WTC11 (cell line): ENCODE measurements around the gene ADAM30. TPM values are rescaled to one million over a fixed set of nuclear protein-coding genes. Genes with fewer than 3 reads are reported as not detected.

Experiments
- ATAC-seq: fragments of 200-7000 bp; cut with Tn5 transposase; 2 replicates; pipeline ENCODE4 v1.10.0; 2021; ENCODE audit warnings: mild to moderate bottlenecking, moderate library complexity
- CTCF ChIA-PET: fragments of 300-600 bp; sonication (Branson Sonifier 250); formaldehyde crosslinking; loops from one replicate; lab custom pipeline; 2021; ENCODE audit warnings: antibody characterized with exemption; lab: Charles Lee
- POLR2A ChIA-PET: fragments of 350-600 bp; sonication (Branson Sonifier 250); formaldehyde crosslinking; loops from one replicate; lab custom pipeline; 2021; ENCODE audit warnings: antibody characterized with exemption; lab: Charles Lee
- DNase-seq: peaks from one replicate; pipeline ENCODE4 v3.0.0; 2021; ENCODE audit warnings: low spot score
- H3K27ac Mint-ChIP-seq: 2 replicates; pipeline ENCODE4 v1.8.0; 2021; ENCODE audit warnings: mixed read lengths
- H3K27me3 Mint-ChIP-seq: 2 replicates; pipeline ENCODE4 v1.8.0; 2021; ENCODE audit warnings: low read depth, mild to moderate bottlenecking, moderate library complexity, mixed read lengths
- H3K36me3 Mint-ChIP-seq: 2 replicates; pipeline ENCODE4 v1.8.0; 2021; ENCODE audit warnings: mixed read lengths
- H3K4me1 Mint-ChIP-seq: 2 replicates; pipeline ENCODE4 v1.8.0; 2022; ENCODE audit warnings: mixed read lengths
- H3K4me3 Mint-ChIP-seq: 2 replicates; pipeline ENCODE4 v1.8.0; 2021; ENCODE audit warnings: mild to moderate bottlenecking, moderate library complexity, mixed read lengths
- H3K9me3 Mint-ChIP-seq: 2 replicates; pipeline ENCODE4 v1.8.0; 2021; ENCODE audit warnings: mixed read lengths
- CREB1 ChIP-seq: sonication (generic); formaldehyde crosslinking; IDR thresholded peaks from 2 replicates; pipeline ENCODE4 v1.8.0; 2023; ENCODE audit warnings: mild to moderate bottlenecking, missing genetic modification reagents
- CREM ChIP-seq: sonication (generic); formaldehyde crosslinking; IDR thresholded peaks from 2 replicates; pipeline ENCODE4 v1.8.1; 2022; ENCODE audit warnings: mild to moderate bottlenecking, missing genetic modification reagents, moderate library complexity
- GTF2I ChIP-seq: fragments of 250-450 bp; sonication (Bioruptor Pico); conservative IDR thresholded peaks from 2 replicates; pipeline ENCODE4 v1.4.0; 2021; ENCODE audit warnings: mild to moderate bottlenecking
- IRF2 ChIP-seq: sonication (generic); formaldehyde crosslinking; IDR thresholded peaks from 2 replicates; pipeline ENCODE4 v1.8.0; 2022; ENCODE audit warnings: low read depth, missing genetic modification reagents, borderline replicate concordance
- JUN ChIP-seq: sonication (generic); formaldehyde crosslinking; IDR thresholded peaks from 2 replicates; pipeline ENCODE4 v1.8.0; 2023; ENCODE audit warnings: mild to moderate bottlenecking, missing genetic modification reagents
- NFATC4 ChIP-seq: fragments of 250-450 bp; sonication (Bioruptor Pico); IDR thresholded peaks from 2 replicates; pipeline ENCODE4 v1.9.0; 2021; ENCODE audit warnings: mild to moderate bottlenecking
- NFYB ChIP-seq: sonication (generic); formaldehyde crosslinking; conservative IDR thresholded peaks from 2 replicates; pipeline ENCODE4 v1.8.0; 2022; ENCODE audit warnings: low read depth, missing genetic modification reagents
- NR3C1 ChIP-seq: sonication (generic); formaldehyde crosslinking; conservative IDR thresholded peaks from 2 replicates; pipeline ENCODE4 v1.8.1; 2023; ENCODE audit warnings: low read depth, mild to moderate bottlenecking, missing genetic modification reagents
- RELA ChIP-seq: sonication (generic); formaldehyde crosslinking; IDR thresholded peaks from 2 replicates; pipeline ENCODE4 v1.8.1; 2022; ENCODE audit warnings: missing genetic modification reagents, mild to moderate bottlenecking, borderline replicate concordance
- RORB ChIP-seq: fragments of 250-450 bp; sonication (Bioruptor Pico); IDR thresholded peaks from 2 replicates; pipeline ENCODE4 v1.9.0; 2021; ENCODE audit warnings: mild to moderate bottlenecking
- TCF7 ChIP-seq: sonication (generic); formaldehyde crosslinking; IDR thresholded peaks from 2 replicates; pipeline ENCODE4 v1.8.0; 2022; ENCODE audit warnings: mild to moderate bottlenecking, low read depth, missing genetic modification reagents, moderate library complexity
- TEAD1 ChIP-seq: sonication (generic); formaldehyde crosslinking; IDR thresholded peaks from 2 replicates; pipeline ENCODE4 v1.8.0; 2022; ENCODE audit warnings: mild to moderate bottlenecking, missing genetic modification reagents
- TEAD4 ChIP-seq: sonication (generic); formaldehyde crosslinking; IDR thresholded peaks from 2 replicates; pipeline ENCODE4 v1.8.0; 2022; ENCODE audit warnings: mild to moderate bottlenecking, missing genetic modification reagents
- ZNF138 ChIP-seq: sonication (generic); formaldehyde crosslinking; conservative IDR thresholded peaks from 2 replicates; pipeline ENCODE4 v1.8.1; 2022; ENCODE audit warnings: mild to moderate bottlenecking, moderate library complexity, missing genetic modification reagents
- ZNF263 ChIP-seq: sonication (generic); formaldehyde crosslinking; IDR thresholded peaks from 2 replicates; pipeline ENCODE4 v1.8.1; 2022; ENCODE audit warnings: low read depth, mild to moderate bottlenecking, moderate library complexity, missing genetic modification reagents
- ZNF317 ChIP-seq: sonication (generic); formaldehyde crosslinking; IDR thresholded peaks from 2 replicates; pipeline ENCODE4 v1.8.1; 2023; ENCODE audit warnings: low read depth, mild to moderate bottlenecking, moderate library complexity, missing genetic modification reagents, borderline replicate concordance
- ZNF416 ChIP-seq: fragments of 250-450 bp; sonication (Bioruptor Pico); IDR thresholded peaks from 2 replicates; pipeline ENCODE4 v1.9.0; 2021; ENCODE audit warnings: mild to moderate bottlenecking, inconsistent platforms
- ZNF671 ChIP-seq: fragments of 250-450 bp; sonication (Bioruptor Pico); IDR thresholded peaks from 2 replicates; pipeline ENCODE4 v1.8.0; 2021; ENCODE audit warnings: mild to moderate bottlenecking
- total RNA-seq: library from RNA; stranded (reverse); gene quantifications from 3 replicates; pipeline ENCODE4 v1.2.3, GENCODE V29; 2021
- TF ChIP-seq, protein P1 (sequence below): sonication (generic); formaldehyde crosslinking; IDR thresholded peaks from 2 replicates; pipeline ENCODE4 v1.8.1; 2023; ENCODE audit warnings: mild to moderate bottlenecking, missing genetic modification reagents
- TF ChIP-seq, protein P2 (sequence below): fragments of 250-450 bp; sonication (Bioruptor Pico); IDR thresholded peaks from 2 replicates; pipeline ENCODE4 v1.8.0; 2021; ENCODE audit warnings: mild to moderate bottlenecking
- TF ChIP-seq, protein P3 (sequence below): sonication (generic); formaldehyde crosslinking; IDR thresholded peaks from 2 replicates; pipeline ENCODE4 v1.8.1; 2022; ENCODE audit warnings: missing genetic modification reagents, borderline replicate concordance
- TF ChIP-seq, protein P4 (sequence below): sonication (generic); formaldehyde crosslinking; IDR thresholded peaks from 2 replicates; pipeline ENCODE4 v1.8.1; 2023; ENCODE audit warnings: mild to moderate bottlenecking, missing genetic modification reagents, moderate library complexity
- TF ChIP-seq, protein P5 (sequence below): sonication (generic); formaldehyde crosslinking; IDR thresholded peaks from 2 replicates; pipeline ENCODE4 v1.8.1; 2023; ENCODE audit warnings: mild to moderate bottlenecking, moderate library complexity, missing genetic modification reagents
- TF ChIP-seq, protein P6 (sequence below): fragments of 250-450 bp; sonication (Bioruptor Pico); conservative IDR thresholded peaks from 2 replicates; pipeline ENCODE4 v1.9.0; 2021; ENCODE audit warnings: mild to moderate bottlenecking
- TF ChIP-seq, protein P7 (sequence below): sonication (generic); formaldehyde crosslinking; IDR thresholded peaks from 2 replicates; pipeline ENCODE4 v1.8.1; 2023; ENCODE audit warnings: mild to moderate bottlenecking, missing genetic modification reagents, borderline replicate concordance

ADAM30 gene
- total RNA-seq, 1 experiment from 2014 or later: not detected

DNA sequence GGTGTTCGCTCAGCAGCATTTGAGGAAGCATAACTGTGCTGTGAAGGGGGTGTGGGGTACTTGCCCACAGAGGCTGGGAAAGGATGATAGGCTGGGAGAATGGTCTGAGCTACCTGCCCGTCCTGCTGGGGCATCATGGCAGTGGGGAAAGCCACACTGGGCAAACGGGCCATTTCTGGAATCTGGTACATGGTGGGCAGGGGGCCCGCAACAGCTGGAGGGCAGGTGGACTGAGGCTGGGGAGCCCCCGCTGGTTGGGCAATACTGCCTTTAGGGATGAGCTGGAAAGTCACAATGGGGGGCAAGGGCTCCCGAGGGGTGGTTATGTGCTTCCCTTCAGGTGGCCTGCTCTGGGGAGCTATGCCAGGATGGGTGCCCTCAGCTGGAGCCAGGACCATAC, 19.2 kb upstream of the ADAM30 start:
- no peak for ATAC-seq
- ChIA-PET CTCF (interaction anchor here (1.1 kb wide), 1 partner anchor 19 kb away, joined by 4 read pairs; the partner anchor contains the start of gene ADAM30), POLR2A (no interaction called here)
- TF ChIP-seq ZNF138 (no peak), RELA (CRISPR knock-in tag) (no peak), CREB1 (CRISPR knock-in tag) (no peak), ZNF416 (CRISPR knock-in tag) (no peak), JUN (CRISPR knock-in tag) (no peak), CREM (no peak), NFATC4 (CRISPR knock-in tag) (no peak), RORB (CRISPR knock-in tag) (no peak), TEAD4 (no peak), ZNF317 (CRISPR knock-in tag) (no peak), ZNF263 (CRISPR knock-in tag) (no peak), NR3C1 (no peak), IRF2 (CRISPR knock-in tag) (no peak), NFYB (CRISPR knock-in tag) (no peak)
- TF ChIP-seq, protein P1, sequence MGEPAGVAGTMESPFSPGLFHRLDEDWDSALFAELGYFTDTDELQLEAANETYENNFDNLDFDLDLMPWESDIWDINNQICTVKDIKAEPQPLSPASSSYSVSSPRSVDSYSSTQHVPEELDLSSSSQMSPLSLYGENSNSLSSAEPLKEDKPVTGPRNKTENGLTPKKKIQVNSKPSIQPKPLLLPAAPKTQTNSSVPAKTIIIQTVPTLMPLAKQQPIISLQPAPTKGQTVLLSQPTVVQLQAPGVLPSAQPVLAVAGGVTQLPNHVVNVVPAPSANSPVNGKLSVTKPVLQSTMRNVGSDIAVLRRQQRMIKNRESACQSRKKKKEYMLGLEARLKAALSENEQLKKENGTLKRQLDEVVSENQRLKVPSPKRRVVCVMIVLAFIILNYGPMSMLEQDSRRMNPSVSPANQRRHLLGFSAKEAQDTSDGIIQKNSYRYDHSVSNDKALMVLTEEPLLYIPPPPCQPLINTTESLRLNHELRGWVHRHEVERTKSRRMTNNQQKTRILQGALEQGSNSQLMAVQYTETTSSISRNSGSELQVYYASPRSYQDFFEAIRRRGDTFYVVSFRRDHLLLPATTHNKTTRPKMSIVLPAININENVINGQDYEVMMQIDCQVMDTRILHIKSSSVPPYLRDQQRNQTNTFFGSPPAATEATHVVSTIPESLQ: no peak
- TF ChIP-seq, protein P2, sequence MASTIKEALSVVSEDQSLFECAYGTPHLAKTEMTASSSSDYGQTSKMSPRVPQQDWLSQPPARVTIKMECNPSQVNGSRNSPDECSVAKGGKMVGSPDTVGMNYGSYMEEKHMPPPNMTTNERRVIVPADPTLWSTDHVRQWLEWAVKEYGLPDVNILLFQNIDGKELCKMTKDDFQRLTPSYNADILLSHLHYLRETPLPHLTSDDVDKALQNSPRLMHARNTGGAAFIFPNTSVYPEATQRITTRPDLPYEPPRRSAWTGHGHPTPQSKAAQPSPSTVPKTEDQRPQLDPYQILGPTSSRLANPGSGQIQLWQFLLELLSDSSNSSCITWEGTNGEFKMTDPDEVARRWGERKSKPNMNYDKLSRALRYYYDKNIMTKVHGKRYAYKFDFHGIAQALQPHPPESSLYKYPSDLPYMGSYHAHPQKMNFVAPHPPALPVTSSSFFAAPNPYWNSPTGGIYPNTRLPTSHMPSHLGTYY (CRISPR knock-in tag): no peak
- TF ChIP-seq, protein P3, sequence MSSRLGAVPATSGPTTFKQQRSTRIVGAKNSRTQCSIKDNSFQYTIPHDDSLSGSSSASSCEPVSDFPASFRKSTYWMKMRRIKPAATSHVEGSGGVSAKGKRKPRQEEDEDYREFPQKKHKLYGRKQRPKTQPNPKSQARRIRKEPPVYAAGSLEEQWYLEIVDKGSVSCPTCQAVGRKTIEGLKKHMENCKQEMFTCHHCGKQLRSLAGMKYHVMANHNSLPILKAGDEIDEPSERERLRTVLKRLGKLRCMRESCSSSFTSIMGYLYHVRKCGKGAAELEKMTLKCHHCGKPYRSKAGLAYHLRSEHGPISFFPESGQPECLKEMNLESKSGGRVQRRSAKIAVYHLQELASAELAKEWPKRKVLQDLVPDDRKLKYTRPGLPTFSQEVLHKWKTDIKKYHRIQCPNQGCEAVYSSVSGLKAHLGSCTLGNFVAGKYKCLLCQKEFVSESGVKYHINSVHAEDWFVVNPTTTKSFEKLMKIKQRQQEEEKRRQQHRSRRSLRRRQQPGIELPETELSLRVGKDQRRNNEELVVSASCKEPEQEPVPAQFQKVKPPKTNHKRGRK (CRISPR knock-in tag): no peak
- TF ChIP-seq, protein P4, sequence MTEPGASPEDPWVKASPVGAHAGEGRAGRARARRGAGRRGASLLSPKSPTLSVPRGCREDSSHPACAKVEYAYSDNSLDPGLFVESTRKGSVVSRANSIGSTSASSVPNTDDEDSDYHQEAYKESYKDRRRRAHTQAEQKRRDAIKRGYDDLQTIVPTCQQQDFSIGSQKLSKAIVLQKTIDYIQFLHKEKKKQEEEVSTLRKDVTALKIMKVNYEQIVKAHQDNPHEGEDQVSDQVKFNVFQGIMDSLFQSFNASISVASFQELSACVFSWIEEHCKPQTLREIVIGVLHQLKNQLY: no peak
- TF ChIP-seq, protein P5, sequence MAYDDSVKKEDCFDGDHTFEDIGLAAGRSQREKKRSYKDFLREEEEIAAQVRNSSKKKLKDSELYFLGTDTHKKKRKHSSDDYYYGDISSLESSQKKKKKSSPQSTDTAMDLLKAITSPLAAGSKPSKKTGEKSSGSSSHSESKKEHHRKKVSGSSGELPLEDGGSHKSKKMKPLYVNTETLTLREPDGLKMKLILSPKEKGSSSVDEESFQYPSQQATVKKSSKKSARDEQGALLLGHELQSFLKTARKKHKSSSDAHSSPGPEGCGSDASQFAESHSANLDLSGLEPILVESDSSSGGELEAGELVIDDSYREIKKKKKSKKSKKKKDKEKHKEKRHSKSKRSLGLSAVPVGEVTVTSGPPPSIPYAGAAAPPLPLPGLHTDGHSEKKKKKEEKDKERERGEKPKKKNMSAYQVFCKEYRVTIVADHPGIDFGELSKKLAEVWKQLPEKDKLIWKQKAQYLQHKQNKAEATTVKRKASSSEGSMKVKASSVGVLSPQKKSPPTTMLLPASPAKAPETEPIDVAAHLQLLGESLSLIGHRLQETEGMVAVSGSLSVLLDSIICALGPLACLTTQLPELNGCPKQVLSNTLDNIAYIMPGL (CRISPR knock-in tag): no peak
- H3K9me3 Mint-ChIP-seq: no peaks in the 10 kb centered on the region
- no peak overlapping the region for H3K27ac Mint-ChIP-seq
- H3K36me3 Mint-ChIP-seq: peaks cover 51% of the 10 kb centered on the region
- no peak overlapping the region for H3K4me3 Mint-ChIP-seq
- H3K27me3 Mint-ChIP-seq: no peaks in the 10 kb centered on the region
- H3K4me1 Mint-ChIP-seq: peaks cover 5% of the 10 kb centered on the region
- no peak for DNase-seq

DNA sequence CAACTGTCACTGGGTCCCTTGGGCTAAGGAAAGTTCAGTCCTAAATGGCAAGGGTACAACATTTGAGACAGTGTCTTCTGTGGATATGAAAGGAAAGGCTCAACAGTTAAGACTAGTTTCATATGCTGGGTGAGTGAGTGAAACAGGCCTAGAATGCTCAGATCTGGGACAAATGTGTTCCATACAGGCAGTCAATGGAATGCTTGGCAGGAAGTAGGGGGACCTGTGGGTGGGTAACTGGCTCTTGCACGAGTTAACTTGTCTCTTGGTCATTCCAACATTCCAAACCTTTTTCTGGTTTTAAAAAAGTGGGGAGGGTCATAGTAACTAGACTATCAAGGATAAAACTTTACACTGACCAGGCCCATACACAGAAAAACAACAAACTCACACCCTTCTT, 17.8 kb upstream of the ADAM30 start:
- ATAC-seq (no peak), DNase-seq (no peak)
- H3K9me3 Mint-ChIP-seq: no peaks in the 10 kb centered on the region
- no peaks in the 10 kb centered on the region for H3K27me3 Mint-ChIP-seq
- peaks cover 11% of the 10 kb centered on the region for H3K4me1 Mint-ChIP-seq
- ChIA-PET CTCF (no interaction called here), POLR2A (no interaction called here)
- no peak overlapping the region for H3K27ac Mint-ChIP-seq
- peaks cover 45% of the 10 kb centered on the region for H3K36me3 Mint-ChIP-seq
- no peak overlapping the region for H3K4me3 Mint-ChIP-seq
- TF ChIP-seq TEAD1 (CRISPR knock-in tag) (no peak), ZNF317 (CRISPR knock-in tag) (no peak), TCF7 (CRISPR knock-in tag) (no peak), ZNF671 (CRISPR knock-in tag) (no peak), GTF2I (no peak)
- TF ChIP-seq, protein P6, sequence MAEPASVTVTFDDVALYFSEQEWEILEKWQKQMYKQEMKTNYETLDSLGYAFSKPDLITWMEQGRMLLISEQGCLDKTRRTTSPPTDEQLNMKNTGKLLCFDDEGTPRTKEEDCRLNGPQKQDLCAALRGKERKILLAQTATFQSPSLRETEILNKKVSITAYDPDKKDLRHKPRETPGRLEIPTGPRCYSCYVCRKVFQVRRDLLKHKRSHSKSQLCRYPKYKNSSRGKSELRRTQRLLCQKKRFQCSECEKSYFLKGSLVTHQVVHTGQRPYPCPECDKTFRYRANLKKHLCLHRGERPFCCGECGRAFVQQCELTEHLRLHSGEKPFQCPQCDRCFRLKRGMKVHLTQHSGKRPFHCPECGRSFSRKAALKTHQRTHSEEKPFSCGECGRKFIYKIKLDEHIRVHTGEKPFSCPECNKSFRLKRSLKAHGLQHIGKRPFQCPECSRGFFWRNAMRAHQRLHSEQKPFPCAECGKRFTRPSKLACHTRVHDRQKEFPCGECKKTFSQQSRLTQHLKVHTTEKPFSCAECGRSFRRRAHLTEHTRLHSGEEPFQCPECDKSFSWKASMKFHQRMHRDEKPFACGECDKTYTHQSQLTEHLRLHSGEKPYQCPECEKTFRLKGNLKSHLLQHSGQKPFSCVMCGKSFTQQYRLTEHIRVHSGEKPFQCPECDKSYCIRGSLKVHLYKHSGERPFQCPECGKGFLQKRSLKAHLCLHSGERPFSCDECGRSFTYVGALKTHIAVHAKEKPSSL: no peak
- TF ChIP-seq, protein P7, sequence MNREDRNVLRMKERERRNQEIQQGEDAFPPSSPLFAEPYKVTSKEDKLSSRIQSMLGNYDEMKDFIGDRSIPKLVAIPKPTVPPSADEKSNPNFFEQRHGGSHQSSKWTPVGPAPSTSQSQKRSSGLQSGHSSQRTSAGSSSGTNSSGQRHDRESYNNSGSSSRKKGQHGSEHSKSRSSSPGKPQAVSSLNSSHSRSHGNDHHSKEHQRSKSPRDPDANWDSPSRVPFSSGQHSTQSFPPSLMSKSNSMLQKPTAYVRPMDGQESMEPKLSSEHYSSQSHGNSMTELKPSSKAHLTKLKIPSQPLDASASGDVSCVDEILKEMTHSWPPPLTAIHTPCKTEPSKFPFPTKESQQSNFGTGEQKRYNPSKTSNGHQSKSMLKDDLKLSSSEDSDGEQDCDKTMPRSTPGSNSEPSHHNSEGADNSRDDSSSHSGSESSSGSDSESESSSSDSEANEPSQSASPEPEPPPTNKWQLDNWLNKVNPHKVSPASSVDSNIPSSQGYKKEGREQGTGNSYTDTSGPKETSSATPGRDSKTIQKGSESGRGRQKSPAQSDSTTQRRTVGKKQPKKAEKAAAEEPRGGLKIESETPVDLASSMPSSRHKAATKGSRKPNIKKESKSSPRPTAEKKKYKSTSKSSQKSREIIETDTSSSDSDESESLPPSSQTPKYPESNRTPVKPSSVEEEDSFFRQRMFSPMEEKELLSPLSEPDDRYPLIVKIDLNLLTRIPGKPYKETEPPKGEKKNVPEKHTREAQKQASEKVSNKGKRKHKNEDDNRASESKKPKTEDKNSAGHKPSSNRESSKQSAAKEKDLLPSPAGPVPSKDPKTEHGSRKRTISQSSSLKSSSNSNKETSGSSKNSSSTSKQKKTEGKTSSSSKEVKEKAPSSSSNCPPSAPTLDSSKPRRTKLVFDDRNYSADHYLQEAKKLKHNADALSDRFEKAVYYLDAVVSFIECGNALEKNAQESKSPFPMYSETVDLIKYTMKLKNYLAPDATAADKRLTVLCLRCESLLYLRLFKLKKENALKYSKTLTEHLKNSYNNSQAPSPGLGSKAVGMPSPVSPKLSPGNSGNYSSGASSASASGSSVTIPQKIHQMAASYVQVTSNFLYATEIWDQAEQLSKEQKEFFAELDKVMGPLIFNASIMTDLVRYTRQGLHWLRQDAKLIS (CRISPR knock-in tag): no peak
